Activated CD4-positive, alpha-beta T cell treated with anti-CD3 and anti-CD28 coated beads, Interleukin-2, amount 50 U/mL, for 48 hours (primary cell): ENCODE results near the gene RHEBL1.

Source experiments
- DNase-seq, 2 experiments: peaks; one replicate each; pipeline ENCODE4 v3.0.0-alpha.2; 2020

Gene RHEBL1

GRCh38 chr12:49034286-49034622 is 35.5 kb downstream of the RHEBL1 start:
- no peak for DNase-seq

GRCh38 chr12:49033611-49034285 is 36.0 kb downstream of the RHEBL1 start:
- DNase-seq = no peak

GRCh38 chr12:49032679-49033447 is 36.9 kb downstream of the RHEBL1 start:
- DNase-seq = no peak

GRCh38 chr12:49032276-49032675 is 37.5 kb downstream of the RHEBL1 start:
- no peak for DNase-seq

- no peak for DNase-seq
These were observed 38.1 kb downstream of the RHEBL1 start for GRCh38 chr12:49031573-49032161.

- no peak for DNase-seq
These were observed 38.8 kb downstream of the RHEBL1 start for GRCh38 chr12:49030714-49031572.

GRCh38 chr12:49030119-49030518 is 39.7 kb downstream of the RHEBL1 start:
- no peak for DNase-seq

GRCh38 chr12:49028666-49029275 is 41.0 kb downstream of the RHEBL1 start:
- no peak for DNase-seq

GRCh38 chr12:49027846-49028555 is 41.8 kb downstream of the RHEBL1 start:
- DNase-seq = no peak

- no peak for DNase-seq
These were observed 42.9 kb downstream of the RHEBL1 start for GRCh38 chr12:49026678-49027480.

GRCh38 chr12:49026101-49026500 is 43.7 kb downstream of the RHEBL1 start:
- no peak for DNase-seq

- no peak for DNase-seq
These were observed 44.3 kb downstream of the RHEBL1 start for GRCh38 chr12:49025463-49025862.

- DNase-seq = no peak
These were observed 45.2 kb downstream of the RHEBL1 start for GRCh38 chr12:49024543-49024942.

- no peak for DNase-seq
These were observed 46.0 kb downstream of the RHEBL1 start for GRCh38 chr12:49023812-49024211.

- no peak for DNase-seq
These were observed 47.1 kb downstream of the RHEBL1 start for GRCh38 chr12:49022558-49023178.

- no peak for DNase-seq
These were observed 48.4 kb downstream of the RHEBL1 start for GRCh38 chr12:49021292-49021915.

GRCh38 chr12:49020441-49020840 is 49.3 kb downstream of the RHEBL1 start:
- DNase-seq = no peak

- DNase-seq = peak; percentile 40 to 62
These were observed 50.1 kb downstream of the RHEBL1 start for GRCh38 chr12:49019443-49020324.

GRCh38 chr12:49019120-49019430 is 50.7 kb downstream of the RHEBL1 start:
- no peak for DNase-seq
